ENCODE results near the gene FAM135A. TPM values are rescaled to one million over a fixed set of nuclear protein-coding genes. Genes with fewer than 3 reads are reported as not detected.

FAM135A gene
- 18.4 and 25.1 TPM in 2 replicates for total RNA-seq

DNA sequence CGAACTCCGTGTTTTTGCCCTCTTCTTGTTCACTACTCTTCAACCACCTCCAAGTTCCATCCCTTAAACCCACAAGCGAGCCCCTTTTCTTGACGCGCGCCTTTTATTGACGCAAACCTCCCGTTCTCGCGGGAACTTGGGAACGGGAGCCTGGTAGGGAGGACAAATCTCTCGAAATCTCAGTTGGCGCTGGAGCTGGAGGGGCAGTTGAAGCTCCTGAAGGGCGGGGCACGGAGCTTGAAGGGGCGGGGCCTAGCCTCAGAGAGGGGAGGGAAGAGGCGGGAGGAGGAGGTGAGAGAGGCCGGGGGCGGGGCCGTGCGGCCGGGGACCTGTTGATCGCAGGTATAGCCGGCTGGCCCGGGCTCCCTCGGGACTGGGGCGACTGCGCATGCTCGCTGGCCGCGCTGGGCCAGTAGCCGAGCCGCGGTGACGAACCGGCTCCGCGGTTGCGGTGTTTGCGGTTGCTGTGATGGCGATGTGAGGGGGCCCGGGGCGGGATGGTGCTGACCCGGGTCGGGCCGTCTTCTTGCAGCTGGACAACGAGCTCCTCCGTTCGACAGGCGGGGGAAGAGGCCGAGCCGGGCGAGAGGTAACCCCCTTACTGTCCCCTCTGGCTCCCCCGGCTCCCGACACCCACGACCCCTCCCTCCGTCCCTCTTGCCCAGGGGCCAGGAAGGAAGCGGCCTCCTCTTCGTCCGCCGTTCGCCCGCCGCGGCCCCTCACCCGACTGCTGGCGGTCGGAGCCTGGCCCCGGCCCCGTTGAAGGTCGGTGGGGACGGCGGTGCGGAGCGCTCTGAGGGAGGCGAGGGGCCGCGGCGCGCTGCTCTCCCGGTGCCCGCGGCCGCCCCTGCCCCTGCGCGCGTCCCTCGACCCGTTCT lies at the start of gene FAM135A:
FAM135A (plus strand) TSS at position 395 of the 878 bp plus-strand sequence. CDS start 14,835 bp downstream, outside the sequence.
- DNase-seq (ENCODE audit: low read depth), result peak; percentile 91
- peak within 1 kb of the TSS; percentile 71 for H3K4me3 ChIP-seq (ENCODE audit: low read depth, low read length)
- TF ChIP-seq, protein P1, sequence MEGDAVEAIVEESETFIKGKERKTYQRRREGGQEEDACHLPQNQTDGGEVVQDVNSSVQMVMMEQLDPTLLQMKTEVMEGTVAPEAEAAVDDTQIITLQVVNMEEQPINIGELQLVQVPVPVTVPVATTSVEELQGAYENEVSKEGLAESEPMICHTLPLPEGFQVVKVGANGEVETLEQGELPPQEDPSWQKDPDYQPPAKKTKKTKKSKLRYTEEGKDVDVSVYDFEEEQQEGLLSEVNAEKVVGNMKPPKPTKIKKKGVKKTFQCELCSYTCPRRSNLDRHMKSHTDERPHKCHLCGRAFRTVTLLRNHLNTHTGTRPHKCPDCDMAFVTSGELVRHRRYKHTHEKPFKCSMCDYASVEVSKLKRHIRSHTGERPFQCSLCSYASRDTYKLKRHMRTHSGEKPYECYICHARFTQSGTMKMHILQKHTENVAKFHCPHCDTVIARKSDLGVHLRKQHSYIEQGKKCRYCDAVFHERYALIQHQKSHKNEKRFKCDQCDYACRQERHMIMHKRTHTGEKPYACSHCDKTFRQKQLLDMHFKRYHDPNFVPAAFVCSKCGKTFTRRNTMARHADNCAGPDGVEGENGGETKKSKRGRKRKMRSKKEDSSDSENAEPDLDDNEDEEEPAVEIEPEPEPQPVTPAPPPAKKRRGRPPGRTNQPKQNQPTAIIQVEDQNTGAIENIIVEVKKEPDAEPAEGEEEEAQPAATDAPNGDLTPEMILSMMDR (conservative IDR thresholded peaks at IDR 0.05; ENCODE audit: low read depth, low read length), result no peak

DNA sequence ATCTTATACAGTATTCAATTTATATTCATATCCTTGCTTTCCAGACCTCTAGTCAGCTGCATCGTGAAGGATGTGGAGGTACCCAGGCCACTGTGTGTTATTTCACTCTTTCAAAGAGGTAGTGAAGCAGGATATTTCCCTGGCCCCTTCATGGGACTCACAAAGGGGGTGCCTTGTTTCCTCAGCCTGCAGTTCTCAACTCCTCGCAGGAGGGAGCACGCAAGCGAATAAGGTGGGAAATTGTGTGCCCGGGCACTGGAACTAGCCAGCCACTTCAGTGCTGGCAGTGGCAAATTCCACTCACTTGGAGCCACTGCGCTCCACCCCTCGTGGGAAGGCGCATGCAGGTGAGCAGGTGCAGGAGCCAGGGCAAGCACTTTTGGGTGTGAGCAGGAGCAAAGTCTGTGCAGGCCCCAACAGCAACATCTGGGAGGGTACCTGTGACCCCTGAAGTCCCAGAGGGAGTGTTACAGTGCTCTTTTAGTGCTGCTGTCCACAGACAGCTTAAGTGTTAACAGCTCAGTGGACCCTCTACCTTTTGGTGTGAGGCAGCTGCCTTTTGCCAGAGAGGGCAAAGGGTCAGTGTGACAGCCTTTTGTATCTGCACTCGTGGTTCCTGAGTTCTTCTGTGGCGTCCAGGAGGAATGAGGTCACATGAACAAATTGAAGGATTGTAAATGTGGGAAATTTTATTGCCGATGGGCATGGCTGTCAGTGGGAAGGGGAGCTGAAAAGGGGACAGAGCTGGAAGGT lies 49.4 kb upstream of the FAM135A start:
- H3K4me3 ChIP-seq (ENCODE audit: low read depth, low read length), result no peak overlapping the region
- TF ChIP-seq, protein P1 (conservative IDR thresholded peaks at IDR 0.05; ENCODE audit: low read depth, low read length), result no peak
- DNase-seq (ENCODE audit: low read depth), result no peak

DNA sequence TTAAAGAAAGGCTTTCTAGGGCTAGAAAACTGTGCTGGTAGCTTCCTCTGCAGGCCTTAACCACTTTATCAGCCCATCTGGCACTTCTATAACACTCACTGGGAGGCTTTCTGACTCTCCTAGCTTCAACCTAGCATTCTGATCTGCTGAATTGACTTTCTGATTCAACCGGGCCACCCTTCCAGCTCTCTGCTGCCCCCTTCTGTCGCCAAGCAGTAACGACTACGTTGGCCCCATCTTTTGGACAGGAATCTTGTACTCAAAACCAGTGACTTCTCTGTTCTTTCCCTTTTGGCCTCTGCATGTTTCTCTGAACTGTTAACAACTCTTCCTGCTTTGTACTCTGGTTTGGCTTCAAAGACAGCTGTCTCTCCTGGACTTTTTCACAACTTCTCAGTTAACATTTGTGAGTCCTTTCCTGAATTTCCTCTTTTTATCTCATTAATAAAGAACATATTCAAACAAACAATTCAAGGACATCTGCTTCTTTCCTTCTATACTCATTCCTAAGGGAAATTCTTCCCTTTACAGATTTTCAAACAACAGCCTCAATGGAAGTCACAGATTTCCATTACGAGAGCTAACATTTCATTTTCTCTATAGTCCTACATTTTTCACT lies 43.9 kb upstream of the FAM135A start:
- no peak for DNase-seq (ENCODE audit: low read depth)
- TF ChIP-seq, protein P1 (conservative IDR thresholded peaks at IDR 0.05; ENCODE audit: low read depth, low read length), result peak; percentile 96

DNA sequence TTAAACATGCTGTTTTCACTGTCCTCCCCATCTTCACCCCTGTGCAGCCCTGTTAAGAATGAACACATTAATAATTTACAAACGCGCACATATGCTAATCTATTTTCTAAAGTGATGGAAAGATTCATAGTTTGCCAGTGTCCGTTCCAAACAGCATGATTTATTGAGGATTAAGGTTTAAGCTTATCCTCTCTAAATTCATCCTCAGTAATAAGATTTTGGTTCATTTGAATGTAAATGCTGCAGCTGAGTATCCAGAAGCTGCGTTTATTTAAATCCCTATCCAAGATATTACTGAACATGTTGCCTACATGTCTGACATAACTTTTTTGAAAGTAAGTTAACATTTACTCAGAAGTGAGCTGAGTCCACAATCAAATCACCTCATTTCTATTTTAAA lies 42.8 kb upstream of the FAM135A start:
- TF ChIP-seq, protein P1 (conservative IDR thresholded peaks at IDR 0.05; ENCODE audit: low read depth, low read length), result no peak
- no peak overlapping the region for H3K4me3 ChIP-seq (ENCODE audit: low read depth, low read length)
- no peak for DNase-seq (ENCODE audit: low read depth)

More for the DNA sequence above, 43.9 kb upstream of the FAM135A start:
- H3K4me3 ChIP-seq (ENCODE audit: low read depth, low read length), result no peak overlapping the region

DNA sequence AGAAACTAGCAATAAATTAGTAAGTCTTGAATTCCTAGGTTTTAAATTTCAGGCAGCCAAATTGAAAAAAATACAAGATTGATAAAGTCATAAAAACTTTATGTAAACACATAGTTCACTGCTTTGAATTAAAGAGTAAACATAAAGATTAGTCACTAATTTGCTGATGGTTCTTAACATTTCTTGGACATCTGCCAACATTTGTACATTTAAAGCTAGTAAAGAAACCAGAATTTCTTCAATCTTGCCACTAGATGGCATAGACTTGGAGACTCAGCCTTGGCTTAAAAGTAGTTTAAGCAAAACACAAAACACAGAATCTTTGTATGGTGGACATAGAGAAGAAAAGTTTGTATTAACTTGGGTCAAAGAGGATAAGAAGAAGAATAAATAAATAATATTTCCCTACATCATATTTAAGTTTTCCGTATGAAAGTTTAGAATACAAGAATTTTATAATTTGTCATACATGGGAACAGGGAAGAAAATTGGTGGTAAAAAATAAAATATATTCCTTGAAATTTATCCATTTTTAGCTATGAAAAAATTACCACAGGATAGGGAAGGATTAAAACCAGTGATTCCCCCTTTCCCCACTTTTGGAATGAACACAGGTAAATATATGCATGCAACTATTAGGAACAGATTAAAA lies 41.7 kb upstream of the FAM135A start:
- no peak overlapping the region for H3K4me3 ChIP-seq (ENCODE audit: low read depth, low read length)
- DNase-seq (ENCODE audit: low read depth), result no peak
- TF ChIP-seq, protein P1 (conservative IDR thresholded peaks at IDR 0.05; ENCODE audit: low read depth, low read length), result peak; percentile 75

DNA sequence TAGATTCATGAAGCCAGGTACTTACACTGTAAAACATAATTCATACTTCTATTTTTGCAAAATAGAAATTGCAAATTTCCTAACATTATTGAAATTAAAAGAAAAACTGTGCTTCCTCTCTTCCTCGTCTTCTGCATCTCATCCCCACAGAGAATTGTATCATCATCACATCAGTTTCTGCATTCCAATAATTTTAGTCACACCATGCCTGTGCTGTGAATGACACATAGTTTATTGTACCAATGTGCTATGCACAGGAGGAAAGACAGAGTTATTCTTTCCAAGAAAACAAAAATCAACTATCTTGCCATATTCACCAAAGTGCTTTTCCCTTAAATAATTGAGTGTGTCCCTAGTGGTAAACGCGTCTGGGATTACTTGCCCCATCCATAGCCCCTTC lies 38.1 kb upstream of the FAM135A start:
- DNase-seq (ENCODE audit: low read depth), result no peak

More for the DNA sequence above, 38.1 kb upstream of the FAM135A start:
- TF ChIP-seq, protein P1 (conservative IDR thresholded peaks at IDR 0.05; ENCODE audit: low read depth, low read length), result no peak
- no peak overlapping the region for H3K4me3 ChIP-seq (ENCODE audit: low read depth, low read length)
